HG03097 (cell line): ENCODE results near the gene ADPRHL1.
"Not testable (repeated sequence)": the region's sequence is repeated elsewhere in the genome, so short reads cannot be mapped to it uniquely, and the experiment has no call there.

Source experiments
- ATAC-seq: cut with Tn5 transposase; IDR thresholded peaks from one replicate; pipeline ENCODE4 v1.9.1; 2021; ENCODE audit not compliant: unreplicated experiment, low FRiP score

ADPRHL1 gene

DNA sequence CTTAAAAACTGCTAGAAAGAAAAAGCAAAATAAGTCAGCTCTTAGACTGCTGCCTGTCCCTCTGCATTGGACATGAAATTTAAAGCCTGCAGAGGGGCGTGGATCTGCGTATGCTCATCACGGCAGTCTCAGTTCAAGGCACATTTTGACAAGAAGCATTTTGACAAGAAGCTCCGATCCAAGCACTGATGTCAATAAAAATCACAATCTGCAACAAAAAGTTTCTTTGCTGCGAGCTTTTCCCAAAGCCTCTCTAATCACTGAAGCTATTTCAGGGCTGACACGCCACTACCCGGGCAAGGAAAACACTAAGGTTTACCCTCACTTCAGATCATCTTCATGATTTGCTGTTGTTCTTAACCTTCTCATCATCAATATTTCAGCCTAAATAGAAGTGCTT, 29.8 kb upstream of the ADPRHL1 start:
- no peak for ATAC-seq

- no peak for ATAC-seq
Measured at GRCh38 chr13:113479179-113479578, 25.9 kb upstream of the ADPRHL1 start.

GRCh38 chr13:113477724-113478123, 24.4 kb upstream of the ADPRHL1 start:
- ATAC-seq, result no peak

DNA sequence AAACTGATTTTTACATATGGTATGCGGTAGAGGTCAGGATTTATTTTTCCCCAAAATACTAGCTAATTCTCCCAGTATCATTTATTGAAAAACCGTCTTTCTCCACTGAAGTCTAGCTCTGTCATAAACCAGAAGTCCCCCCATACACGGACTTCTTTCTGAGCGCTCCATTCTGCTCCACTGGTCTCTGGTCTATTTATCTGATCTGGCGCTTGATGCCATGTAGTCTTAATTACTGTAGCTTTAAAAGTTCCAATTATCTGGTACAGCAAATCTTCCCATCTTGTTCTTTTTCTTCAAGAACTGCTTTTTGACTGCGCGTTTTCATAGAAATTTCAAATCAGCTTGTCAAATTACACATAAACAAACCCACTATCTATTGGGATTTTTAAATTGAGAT, 23.5 kb upstream of the ADPRHL1 start:
- ATAC-seq, result no peak

DNA sequence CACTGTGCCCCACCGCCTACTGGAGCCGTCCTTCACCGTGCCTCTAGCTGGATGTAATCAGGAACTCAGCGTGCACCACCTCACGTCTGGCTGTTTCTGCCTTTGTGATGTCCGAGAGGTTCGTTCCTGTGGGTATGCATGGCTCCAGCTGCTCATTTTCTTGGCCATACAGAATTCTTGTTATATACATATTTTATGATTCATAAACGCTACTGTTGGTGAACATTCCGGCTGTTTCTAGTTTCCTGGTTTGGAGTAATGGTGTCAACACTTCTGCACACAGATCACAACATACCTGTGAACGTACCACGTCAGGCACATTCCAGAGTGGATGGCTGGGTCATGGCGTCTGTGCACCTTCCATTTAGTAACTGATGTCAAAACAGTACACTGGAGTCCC, 22.6 kb upstream of the ADPRHL1 start:
- ATAC-seq, result no peak

DNA sequence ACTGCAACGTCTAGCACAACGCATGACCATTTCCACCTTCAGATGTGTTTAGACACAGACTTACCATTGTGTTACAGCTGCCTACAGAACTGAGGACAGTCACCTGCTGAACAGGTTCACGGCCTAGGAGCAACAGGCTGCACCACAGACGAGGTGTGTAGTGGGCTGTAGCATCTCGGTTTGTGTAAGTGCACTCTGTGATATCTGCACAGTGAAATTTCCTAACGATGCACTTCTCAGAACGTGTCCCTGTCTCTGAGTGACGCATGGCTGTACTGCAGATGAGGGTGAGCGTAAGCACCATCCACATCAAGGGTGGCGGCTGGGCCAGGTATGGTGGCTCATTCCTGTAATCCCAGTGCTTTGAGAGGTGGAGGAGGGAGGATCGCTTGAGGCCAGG, 22.0 kb upstream of the ADPRHL1 start:
- no peak for ATAC-seq

DNA sequence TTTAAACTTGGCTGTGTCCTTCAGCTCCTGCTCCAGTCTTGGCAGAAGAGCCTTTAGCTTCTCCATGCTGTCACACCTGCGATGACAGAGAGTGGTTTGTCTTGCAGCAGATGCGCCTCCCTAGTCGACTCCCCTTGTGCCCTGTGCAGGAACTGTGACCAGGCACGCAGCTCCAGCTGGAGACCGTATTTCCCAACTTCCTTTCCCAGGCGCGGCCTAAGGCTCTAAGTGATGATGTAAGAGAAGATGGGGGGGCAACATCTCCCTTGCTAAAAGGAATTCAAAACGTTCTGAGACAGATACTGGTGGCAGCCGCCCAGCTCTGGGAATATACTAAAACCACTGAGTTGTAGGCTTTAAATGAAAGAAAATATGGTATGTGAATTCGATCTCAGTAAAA, 20.9 kb upstream of the ADPRHL1 start:
- no peak for ATAC-seq

- no peak for ATAC-seq
Measured at GRCh38 chr13:113472355-113473025, 19.2 kb upstream of the ADPRHL1 start.

DNA sequence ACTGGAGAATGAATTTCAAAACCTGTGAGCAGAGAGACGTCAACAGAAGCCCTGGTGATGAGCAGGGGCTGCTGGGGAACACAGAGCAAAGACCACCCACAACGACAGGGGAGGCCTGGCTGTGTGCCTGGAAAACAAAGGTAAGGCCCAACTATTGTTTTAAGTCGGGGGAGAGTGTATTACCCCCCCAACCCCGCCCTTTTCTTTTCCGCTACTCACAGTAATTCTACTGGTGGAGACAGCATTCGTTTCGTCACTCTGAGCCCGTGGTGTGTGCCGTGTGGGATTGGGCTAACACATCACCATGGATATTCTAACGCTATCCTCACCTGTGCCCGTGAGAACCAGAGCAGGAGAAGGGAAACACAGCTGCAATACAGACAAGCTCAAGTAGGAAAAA, 18.6 kb upstream of the ADPRHL1 start:
- no peak for ATAC-seq

DNA sequence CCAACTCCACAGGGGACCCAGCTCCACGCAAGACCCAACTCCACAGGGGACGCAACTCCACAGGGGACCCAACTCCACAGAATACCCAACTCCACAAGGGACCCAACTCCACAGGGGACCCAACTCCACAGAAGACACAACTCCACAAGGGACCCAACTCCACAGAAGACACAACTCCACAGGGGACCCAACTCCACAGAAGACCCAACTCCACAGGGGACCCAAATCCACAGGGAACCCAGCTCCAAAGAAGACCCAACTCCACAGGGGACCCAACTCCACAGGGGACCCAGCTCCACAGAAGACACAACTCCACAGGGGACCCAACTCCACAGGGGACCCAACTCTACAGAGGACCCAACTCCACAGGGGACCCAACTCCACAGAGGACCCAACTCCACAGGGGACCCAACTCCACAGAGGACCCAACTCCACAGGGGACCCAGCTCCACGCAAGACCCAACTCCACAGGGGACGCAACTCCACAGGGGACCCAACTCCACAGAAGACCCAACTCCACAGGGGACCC, 17.4 kb upstream of the ADPRHL1 start:
- ATAC-seq, result not testable (repeated sequence)

DNA sequence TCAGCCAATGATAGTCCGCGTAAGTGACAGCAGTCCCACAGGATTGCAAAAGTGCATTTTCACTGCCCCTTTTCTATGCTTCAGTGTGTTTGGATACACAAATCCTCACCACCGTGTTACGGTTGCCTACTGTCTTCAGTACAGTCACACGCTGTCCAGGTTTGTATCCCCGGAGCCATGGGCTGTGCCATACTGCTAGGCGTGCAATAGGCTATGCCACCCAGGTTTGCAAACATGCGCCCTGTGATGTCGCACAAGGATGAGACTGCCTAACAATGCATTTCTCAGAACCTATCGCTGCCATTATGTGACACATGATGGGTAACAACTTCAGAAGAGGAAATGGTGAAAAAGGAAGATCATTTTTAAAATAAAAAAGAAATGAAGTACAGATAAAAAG, 16.8 kb upstream of the ADPRHL1 start:
- no peak for ATAC-seq

- ATAC-seq, result no peak
Measured at GRCh38 chr13:113469582-113469981, 16.3 kb upstream of the ADPRHL1 start.

DNA sequence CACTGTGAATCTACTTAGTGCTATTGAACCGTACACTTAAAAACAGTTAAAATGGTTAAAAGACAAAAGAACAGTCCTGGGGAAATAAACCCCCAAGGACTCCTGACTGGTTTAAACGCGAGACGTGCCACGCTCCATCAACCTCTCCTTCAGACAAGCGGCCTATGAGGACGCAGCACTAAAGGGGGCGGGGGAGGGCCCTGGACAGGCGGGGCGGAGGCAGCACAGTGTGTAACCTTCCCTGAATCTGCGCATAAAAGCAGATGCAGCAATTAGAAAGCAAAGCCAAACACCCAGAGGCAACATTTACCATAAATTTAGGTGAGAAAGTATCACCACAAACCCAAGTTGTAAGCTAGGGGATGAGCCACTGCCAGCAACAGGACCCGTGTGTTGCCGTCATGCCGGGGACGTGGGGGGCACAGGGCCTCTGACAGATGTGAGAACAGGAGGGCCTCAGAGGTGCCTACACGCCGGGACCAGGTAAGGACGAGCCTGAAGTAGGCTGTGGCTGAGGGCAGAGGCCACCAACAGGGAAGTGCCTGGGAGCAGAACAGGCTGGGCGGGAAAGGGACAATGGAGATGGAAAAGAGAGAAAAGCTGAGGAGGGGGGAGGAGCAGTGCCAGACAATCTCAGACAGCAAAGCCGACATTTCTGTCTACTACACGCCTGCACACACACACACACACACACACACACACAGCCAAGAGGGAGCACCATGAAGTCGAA, 15.3 kb upstream of the ADPRHL1 start:
- no peak for ATAC-seq

DNA sequence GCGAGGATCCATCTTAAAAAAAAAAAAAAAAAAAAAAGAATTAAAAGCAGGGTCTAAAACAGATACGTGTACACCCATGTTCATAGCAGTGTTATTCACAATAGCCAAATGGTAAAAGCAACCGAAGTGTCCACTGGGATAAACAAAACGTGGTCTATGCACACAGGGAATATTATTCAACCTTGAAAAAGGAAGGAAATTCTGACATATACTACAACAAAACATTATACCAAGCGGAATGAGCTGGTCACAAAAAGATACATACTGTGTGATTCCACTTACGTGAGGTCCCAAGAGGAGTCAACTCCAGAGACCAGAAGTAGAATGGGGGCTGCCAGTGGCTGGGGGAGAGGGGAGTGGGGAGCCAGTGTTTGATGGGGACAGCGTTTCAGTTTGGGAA, 14.7 kb upstream of the ADPRHL1 start:
- ATAC-seq, result no peak

GRCh38 chr13:113466383-113466782, 13.1 kb upstream of the ADPRHL1 start:
- no peak for ATAC-seq

- ATAC-seq, result no peak
Measured at GRCh38 chr13:113465300-113465699, 12.0 kb upstream of the ADPRHL1 start.

GRCh38 chr13:113464476-113464875, 11.2 kb upstream of the ADPRHL1 start:
- no peak for ATAC-seq

DNA sequence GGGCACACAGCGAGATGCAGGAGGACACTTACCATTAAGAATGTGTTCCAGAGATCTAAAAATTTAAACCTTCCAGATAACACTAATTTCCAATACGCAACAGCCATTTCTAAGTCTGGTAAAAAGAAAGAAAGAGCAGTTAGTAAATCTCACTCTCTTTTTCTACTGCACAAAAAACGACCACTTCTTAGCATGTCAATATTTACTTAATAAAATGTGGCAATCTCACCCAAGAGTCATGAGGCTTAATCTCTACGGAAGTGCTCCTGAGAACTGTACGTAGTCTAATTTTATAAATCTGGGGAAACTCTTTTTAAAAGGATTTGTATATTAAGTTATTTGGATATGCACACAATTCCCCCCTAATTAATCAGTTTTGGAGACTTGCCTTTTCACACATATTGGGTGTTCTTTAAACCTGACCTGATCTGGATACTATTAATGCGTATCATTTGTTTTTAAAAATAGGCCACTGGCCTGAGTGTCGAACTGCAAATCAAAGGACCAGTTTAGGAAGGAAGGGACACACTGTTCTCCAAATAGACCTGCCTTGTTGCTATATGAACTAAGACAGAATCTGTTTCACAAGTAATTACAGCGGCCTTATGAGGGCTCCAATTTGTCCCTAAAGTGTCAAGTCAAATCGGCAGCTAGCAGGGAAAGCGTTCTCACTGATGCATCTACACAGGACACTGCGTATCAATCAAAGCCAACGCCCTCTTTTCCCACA, 7.9 kb upstream of the ADPRHL1 start:
- ATAC-seq, result no peak

- no peak for ATAC-seq
Measured at GRCh38 chr13:113460599-113460998, 7.3 kb upstream of the ADPRHL1 start.

- no peak for ATAC-seq
Measured at GRCh38 chr13:113460064-113460555, 6.8 kb upstream of the ADPRHL1 start.
